AG04449 (cell line): ENCODE data around the gene POLR3B.

Experiments
- CTCF ChIA-PET: fragments of 350-600 bp; formaldehyde crosslinking; extraction: SDS; loops from one replicate; lab custom pipeline; 2021; ENCODE audit warnings: antibody characterized with exemption; lab: Yijun Ruan, JAX
- POLR2A ChIA-PET: fragments of 400-600, 350-600 bp; formaldehyde crosslinking; extraction: SDS; loops from one replicate; lab custom pipeline; 2020; ENCODE audit warnings: antibody characterized with exemption, inconsistent platforms; lab: Yijun Ruan, JAX
- DNase-seq: peaks from one replicate; pipeline ENCODE4 v3.0.0-alpha.2; 2010; ENCODE audit warnings: low read depth, low spot score
- H3K4me3 ChIP-seq: 2 replicates; pipeline ENCODE4 v1.5.1; 2011; ENCODE audit warnings: low read depth, mild to moderate bottlenecking, control low read depth, low read length
- CTCF ChIP-seq: IDR thresholded peaks from one replicate; pipeline ENCODE4 v1.5.1; 2011; ENCODE audit warnings: mild to moderate bottlenecking, moderate library complexity, low read length, control low read depth, inconsistent platforms; ENCODE audit not compliant: insufficient read depth; ENCODE audit errors: missing control alignments

POLR3B gene

GRCh38 chr12:106480251-106480650 is 122.7 kb downstream of the POLR3B start:
- DNase-seq = no peak
- CTCF ChIA-PET = interaction anchor here (1.0 kb wide), 1 partner anchor 439 kb away, joined by 3 read pairs; no protein-coding TSS in a partner anchor
- no peak for TF ChIP-seq CTCF
- H3K4me3 ChIP-seq = no peak overlapping the region
- POLR2A ChIA-PET = no interaction called here

- ChIA-PET CTCF (no interaction called here), POLR2A (no interaction called here)
- no peak for DNase-seq
- H3K4me3 ChIP-seq = no peak overlapping the region
- TF ChIP-seq CTCF = no peak
These were observed 123.7 kb downstream of the POLR3B start for GRCh38 chr12:106481246-106481645.

- CTCF ChIA-PET = no interaction called here
- no peak for TF ChIP-seq CTCF
- H3K4me3 ChIP-seq = no peak overlapping the region
- POLR2A ChIA-PET = interaction anchor here (0.5 kb wide), 1 partner anchor 28 kb away, joined by 3 read pairs; no protein-coding TSS in a partner anchor
- DNase-seq = no peak
These were observed 130.1 kb downstream of the POLR3B start for GRCh38 chr12:106487664-106488063.

- no peak for DNase-seq
- no peak for TF ChIP-seq CTCF
- ChIA-PET CTCF (no interaction called here), POLR2A (no interaction called here)
- no peak overlapping the region for H3K4me3 ChIP-seq
These were observed 131.3 kb downstream of the POLR3B start for GRCh38 chr12:106488884-106489283.

- no peak for TF ChIP-seq CTCF
- no peak overlapping the region for H3K4me3 ChIP-seq
- ChIA-PET POLR2A (no interaction called here), CTCF (interaction anchor here (0.9 kb wide), 1 partner anchor 103 kb away, joined by 4 read pairs; no protein-coding TSS in a partner anchor)
- DNase-seq = no peak
These were observed 132.7 kb downstream of the POLR3B start for GRCh38 chr12:106490264-106490663.

- DNase-seq = no peak
- POLR2A ChIA-PET = no interaction called here
- CTCF ChIA-PET = interaction anchor here (1.0 kb wide), 1 partner anchor 106 kb away, joined by 3 read pairs; no protein-coding TSS in a partner anchor
These were observed 135.3 kb downstream of the POLR3B start for GRCh38 chr12:106492857-106493256.

More at GRCh38 chr12:106492857-106493256, 135.3 kb downstream of the POLR3B start:
- no peak overlapping the region for H3K4me3 ChIP-seq
- no peak for TF ChIP-seq CTCF
